Lower leg skin (tissue), 4 donors: ENCODE measurements around the gene WDR91. TPM values are rescaled to one million over a fixed set of nuclear protein-coding genes. Genes with fewer than 3 reads are reported as not detected.
A peak's percentile ranks its signal among the peaks of the same experiment; 100 is the strongest.

Source experiments
- DNase-seq, 2 donors: peaks; one replicate each; pipeline ENCODE4 v3.0.0-alpha.2; 2019; ENCODE audit warnings: low spot score in 2 of 2
- H3K4me3 ChIP-seq: fragments of 200-600 bp; sonication (generic); 2 replicates; pipeline ENCODE4 v1.5.1; 2017; ENCODE audit warnings: mild to moderate bottlenecking, low read depth; ENCODE audit not compliant: poor library complexity, severe bottlenecking
- POLR2A ChIP-seq, 2 donors: fragments of 450-650 bp; IDR thresholded peaks; one replicate each; pipeline ENCODE4 v1.6.1; 2016 to 2017; ENCODE audit warnings: antibody characterized with exemption in 2 of 2, mild to moderate bottlenecking in 1 of 2, moderate library complexity in 1 of 2
- WGBS, 2 donors: methylation state at CpG; one replicate each; pipeline ENCODE4 v1.1.5; 2018; 5-methylcytosine and 5-hydroxymethylcytosine counted together
- intact Hi-C: fragments of 100-400 bp; cut with DNase I; formaldehyde crosslinking; loops from one replicate; pipeline ENCODE4 v1.15.0; 2023; ENCODE audit warnings: low total_unique reads
- total RNA-seq, 4 donors: library from RNA; depleted of rRNA; stranded (reverse); fragments of >200 nt; gene quantifications; one replicate each; pipeline ENCODE4 v1.1.0, GENCODE V29; 2016
- TF ChIP-seq, protein P1 (sequence below), 3 donors: fragments of 450-650 bp; IDR thresholded peaks; one replicate each; pipeline ENCODE4 v1.5.1; 2016; ENCODE audit warnings: antibody characterized with exemption in 3 of 3, mild to moderate bottlenecking in 3 of 3, moderate library complexity in 2 of 3

WDR91 gene
- 10 to 100 TPM; 16.7 to 25.0 (median 20.8) TPM for total RNA-seq

DNA sequence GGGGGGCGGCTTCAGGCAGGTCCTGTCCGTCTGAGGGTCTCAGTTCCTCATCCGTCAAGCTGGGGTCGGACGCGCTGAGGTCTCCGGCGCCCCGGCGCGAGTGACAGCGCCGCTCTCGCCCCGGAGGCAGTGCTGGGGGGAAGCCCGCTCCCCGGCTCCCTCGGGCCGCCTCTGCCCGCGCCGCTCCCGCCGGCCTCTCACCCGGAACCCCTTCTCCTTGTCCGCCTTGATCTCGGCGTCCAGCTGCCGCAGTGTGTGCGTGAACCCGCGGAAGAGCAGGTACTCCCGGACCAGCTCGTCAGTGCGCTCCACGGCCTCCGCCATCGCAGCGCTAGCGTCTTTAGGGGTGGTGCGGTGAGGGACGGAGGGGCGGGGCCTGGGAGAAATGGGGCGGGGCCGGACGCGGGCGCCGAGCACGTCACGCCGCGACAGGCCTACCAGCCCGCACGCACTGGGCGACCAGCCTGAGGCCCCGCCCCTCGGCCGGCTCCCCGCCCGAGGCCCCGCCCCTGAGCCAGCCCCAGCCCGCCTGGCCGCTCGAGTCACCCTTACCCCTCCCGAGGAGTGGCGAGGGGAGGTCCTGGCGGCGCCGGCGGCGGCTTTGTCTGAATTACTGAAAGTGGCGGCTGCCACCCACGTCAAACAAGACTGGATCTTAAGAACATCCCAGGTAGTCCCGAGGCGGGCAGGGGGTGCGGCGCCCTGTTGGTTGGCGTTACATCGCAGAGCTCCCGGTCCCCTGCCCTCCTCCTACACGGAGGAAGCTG is at the start of gene WDR91:
Gene WDR91, minus strand, starts transcription at position 348 of the 767 bp plus-strand sequence. Its CDS starts 24 bp downstream, at position 324.
- TF ChIP-seq POLR2A (IDR thresholded peaks at IDR 0.05), result no peak
- TF ChIP-seq, protein P1, sequence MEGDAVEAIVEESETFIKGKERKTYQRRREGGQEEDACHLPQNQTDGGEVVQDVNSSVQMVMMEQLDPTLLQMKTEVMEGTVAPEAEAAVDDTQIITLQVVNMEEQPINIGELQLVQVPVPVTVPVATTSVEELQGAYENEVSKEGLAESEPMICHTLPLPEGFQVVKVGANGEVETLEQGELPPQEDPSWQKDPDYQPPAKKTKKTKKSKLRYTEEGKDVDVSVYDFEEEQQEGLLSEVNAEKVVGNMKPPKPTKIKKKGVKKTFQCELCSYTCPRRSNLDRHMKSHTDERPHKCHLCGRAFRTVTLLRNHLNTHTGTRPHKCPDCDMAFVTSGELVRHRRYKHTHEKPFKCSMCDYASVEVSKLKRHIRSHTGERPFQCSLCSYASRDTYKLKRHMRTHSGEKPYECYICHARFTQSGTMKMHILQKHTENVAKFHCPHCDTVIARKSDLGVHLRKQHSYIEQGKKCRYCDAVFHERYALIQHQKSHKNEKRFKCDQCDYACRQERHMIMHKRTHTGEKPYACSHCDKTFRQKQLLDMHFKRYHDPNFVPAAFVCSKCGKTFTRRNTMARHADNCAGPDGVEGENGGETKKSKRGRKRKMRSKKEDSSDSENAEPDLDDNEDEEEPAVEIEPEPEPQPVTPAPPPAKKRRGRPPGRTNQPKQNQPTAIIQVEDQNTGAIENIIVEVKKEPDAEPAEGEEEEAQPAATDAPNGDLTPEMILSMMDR (IDR thresholded peaks at IDR 0.05), result no peak
- intact Hi-C loops, result no loop called here
- peak; percentile 94 to 99 for DNase-seq
- peak within 1 kb of the TSS; percentile 82 for H3K4me3 ChIP-seq
- 0% methylated on average over 15 to 76 of the region's 82 CpGs for WGBS, 2 donors

DNA sequence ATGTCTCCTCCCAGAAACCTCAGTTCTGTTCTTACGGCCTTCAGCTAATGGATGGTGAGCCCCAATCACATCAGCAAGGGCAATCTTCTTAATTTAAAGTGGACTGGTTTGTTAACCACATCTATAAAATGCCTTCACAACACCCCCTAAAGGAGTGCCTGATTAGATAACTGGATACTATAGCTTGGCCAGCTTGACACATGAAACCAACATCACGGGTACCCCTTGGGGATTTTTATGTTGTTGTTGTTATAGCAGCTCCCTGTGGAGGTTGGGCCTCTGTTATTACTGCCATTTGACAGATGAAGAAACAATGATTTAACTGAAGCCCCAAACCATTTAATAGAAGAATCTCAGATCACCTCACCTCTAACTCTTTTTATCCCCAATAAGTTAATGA is 49.1 kb upstream of the WDR91 start:
- DNase-seq, result no peak
- intact Hi-C loops, result no loop called here
- no peak overlapping the region for H3K4me3 ChIP-seq
- TF ChIP-seq, protein P1 (IDR thresholded peaks at IDR 0.05), result no peak
- no peak for TF ChIP-seq POLR2A (IDR thresholded peaks at IDR 0.05)
- 74 to 79% methylated on average over 2 of the region's 2 CpGs for WGBS, 2 donors

- WGBS, 2 donors, result 94 to 96% methylated on average over 6 of the region's 6 CpGs
- DNase-seq, result no peak
- H3K4me3 ChIP-seq, result no peak overlapping the region
- intact Hi-C loops, result no loop called here
- TF ChIP-seq POLR2A (IDR thresholded peaks at IDR 0.05), result no peak
- TF ChIP-seq, protein P1 (IDR thresholded peaks at IDR 0.05), result no peak
Observed at GRCh38 chr7:135259702-135260101, 48.4 kb upstream of the WDR91 start.

DNA sequence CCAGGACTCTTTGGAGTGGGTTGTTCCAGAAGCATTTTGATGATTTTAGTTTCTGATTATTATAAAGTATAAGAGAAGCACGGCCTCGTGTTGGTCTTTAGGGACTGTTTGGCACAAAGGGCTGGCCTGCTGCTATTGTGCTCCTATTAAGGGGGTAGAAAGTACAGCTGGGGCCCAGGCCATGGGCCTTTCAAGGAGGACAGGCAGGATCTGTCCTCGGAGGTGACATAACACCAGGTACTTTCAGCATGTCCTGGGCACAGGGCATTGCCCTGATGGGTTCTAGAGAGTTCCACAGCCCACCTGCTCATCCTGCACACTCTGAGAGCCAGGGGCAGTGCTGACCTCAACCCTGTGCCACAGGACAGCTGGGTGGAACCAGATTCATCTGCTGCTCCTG is 47.3 kb upstream of the WDR91 start:
- no peak for TF ChIP-seq POLR2A (IDR thresholded peaks at IDR 0.05)
- TF ChIP-seq, protein P1 (IDR thresholded peaks at IDR 0.05), result no peak
- H3K4me3 ChIP-seq, result no peak overlapping the region
- 86 to 91% methylated on average over 3 of the region's 3 CpGs for WGBS, 2 donors
- intact Hi-C loops, result no loop called here
- DNase-seq, result no peak

- peak in 1 of 2 donors; percentile 3 for DNase-seq
- 86 to 93% methylated on average over 4 of the region's 4 CpGs for WGBS, 2 donors
- intact Hi-C loops, result no loop called here
- no peak overlapping the region for H3K4me3 ChIP-seq
- no peak for TF ChIP-seq POLR2A (IDR thresholded peaks at IDR 0.05)
- TF ChIP-seq, protein P1 (IDR thresholded peaks at IDR 0.05), result no peak
Observed at GRCh38 chr7:135257790-135258189, 46.5 kb upstream of the WDR91 start.
